ENCODE data around the gene TDRD5. TPM values are rescaled to one million over a fixed set of nuclear protein-coding genes. Genes with fewer than 3 reads are reported as not detected.
A peak's percentile ranks its signal among the peaks of the same experiment; 100 is the strongest.

TDRD5 gene
- total RNA-seq, 1 experiment from 2014 or later = 0.66 TPM

- Mint-ChIP-seq H3K4me1 (peaks cover 9% of the 10 kb centered on the region), H3K27ac (no peak overlapping the region), H3K9me3 (no peaks in the 10 kb centered on the region), H3K36me3 (no peaks in the 10 kb centered on the region), H3K27me3 (ENCODE audit: low read depth) (peaks cover 84% of the 10 kb centered on the region), H3K4me3 (peak overlapping the region; percentile 20; the same call in 1 of the 2 replicates)
- ATAC-seq (no peak), DNase-seq (ENCODE audit: low spot score) (no peak)
- TF ChIP-seq USF2 (CRISPR knock-in tag; IDR thresholded peaks at IDR 0.05) (no peak), USF1 (CRISPR knock-in tag; IDR thresholded peaks at IDR 0.05) (no peak), ARID4B (CRISPR knock-in tag; IDR thresholded peaks at IDR 0.05; ENCODE audit: borderline replicate concordance) (no peak), CDX4 (CRISPR knock-in tag; IDR thresholded peaks at IDR 0.05; ENCODE audit: borderline replicate concordance) (no peak), ZNF317 (CRISPR knock-in tag; IDR thresholded peaks at IDR 0.05; ENCODE audit: borderline replicate concordance, low read depth) (no peak), ATF3 (CRISPR knock-in tag; conservative IDR thresholded peaks at IDR 0.05) (no peak), ZBTB21 (CRISPR knock-in tag; IDR thresholded peaks at IDR 0.05; ENCODE audit: borderline replicate concordance) (no peak), CREM (CRISPR knock-in tag; IDR thresholded peaks at IDR 0.05) (no peak), TP53 (CRISPR knock-in tag; IDR thresholded peaks at IDR 0.05) (no peak), ZNF671 (CRISPR knock-in tag; IDR thresholded peaks at IDR 0.05) (no peak), NFE2L1 (CRISPR knock-in tag; IDR thresholded peaks at IDR 0.05) (no peak), SMAD3 (CRISPR knock-in tag; IDR thresholded peaks at IDR 0.05; ENCODE audit: borderline replicate concordance) (no peak), NFYB (CRISPR knock-in tag; conservative IDR thresholded peaks at IDR 0.05; ENCODE audit: low read depth) (no peak), ERG (CRISPR knock-in tag; IDR thresholded peaks at IDR 0.05) (no peak), E2F5 (CRISPR knock-in tag; IDR thresholded peaks at IDR 0.05) (no peak), HMGXB4 (CRISPR knock-in tag; IDR thresholded peaks at IDR 0.05) (no peak), GABPB1 (CRISPR knock-in tag; IDR thresholded peaks at IDR 0.05) (no peak), IRF1 (CRISPR knock-in tag; IDR thresholded peaks at IDR 0.05) (no peak), ATF2 (CRISPR knock-in tag; IDR thresholded peaks at IDR 0.05; ENCODE audit: borderline replicate concordance, low read depth) (no peak), ZNF263 (CRISPR knock-in tag; IDR thresholded peaks at IDR 0.05; ENCODE audit: low read depth) (no peak)
- CTCF ChIA-PET = interaction anchor here (0.5 to 2.9 kb wide), 11 partner anchors 9 to 1280 kb away, joined by 3 to 17 read pairs (median 3); partner anchors contain the start of genes NPHS2 and SOAT1
- POLR2A ChIA-PET = no interaction called here
Observed at GRCh38 chr1:179591253-179591591, 410 bp upstream of the TDRD5 start.

Data from WTC11 (cell line).